Measurements from ENCODE around the gene SCAF1.

GRCh38 chr19:49615861-49616260 is 26.1 kb upstream of the SCAF1 start:
- TF ChIP-seq POLR2A (IDR thresholded peaks at IDR 0.05; ENCODE audit: insufficient read depth in 1 of 2, low read depth in 2 of 2, low read length in 2 of 2), result no peak
- no peak for TF ChIP-seq KAT2B (IDR thresholded peaks at IDR 0.05; ENCODE audit: borderline replicate concordance, low read depth, low read length)
- no peak for TF ChIP-seq SP1 (IDR thresholded peaks at IDR 0.05)
- TF ChIP-seq SP1 (CRISPR knock-in tag; IDR thresholded peaks at IDR 0.05), result no peak
- no peak for TF ChIP-seq ATF7-NPFF (CRISPR knock-in tag; IDR thresholded peaks at IDR 0.05; ENCODE audit: low read depth)

Data from HepG2 (cell line).